NCI-H187 (cell line): ENCODE results near the gene TMX1.

Source experiments
- DNase-seq, 2 experiments: peaks; one replicate each; lab custom pipeline; 2025; lab: John Stamatoyannopoulos, UW

The TMX1 gene

DNA sequence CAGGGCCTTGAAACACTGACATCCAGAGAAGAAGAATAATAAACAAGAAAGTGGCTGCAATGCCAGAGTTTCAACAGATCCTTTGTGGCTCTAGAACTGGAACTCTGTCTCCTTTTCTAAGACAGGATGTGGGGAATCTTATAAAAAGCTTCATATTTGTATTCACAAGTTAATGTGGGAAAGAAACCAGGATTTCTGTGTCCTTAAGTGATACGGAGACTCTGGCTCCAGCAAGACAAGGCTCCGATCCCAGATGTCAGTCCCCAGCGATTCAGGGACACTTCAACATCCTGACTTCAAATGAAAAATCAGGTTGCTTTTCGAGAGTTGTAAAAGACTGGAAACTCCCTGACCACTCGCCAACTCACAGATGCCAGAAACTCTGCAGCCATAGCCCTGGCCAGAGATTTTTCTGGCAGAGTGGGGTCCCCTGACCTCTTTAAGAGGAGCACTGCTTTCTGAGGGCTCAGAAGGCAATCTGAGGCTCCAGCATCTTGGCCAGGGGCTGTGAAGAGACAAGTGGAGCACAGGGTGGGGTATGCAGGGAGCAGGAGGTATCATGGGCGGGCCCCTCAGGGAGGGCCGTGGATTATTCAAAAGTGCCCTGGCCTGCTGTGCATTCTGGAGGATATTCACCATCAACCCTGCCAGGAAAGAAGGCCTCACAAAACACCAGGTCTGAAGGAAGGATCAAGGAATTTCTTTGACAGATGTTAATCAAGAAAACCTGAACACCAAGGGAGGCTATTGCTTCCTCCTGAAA is 53.3 kb downstream of the TMX1 start:
- DNase-seq: no peak

DNA sequence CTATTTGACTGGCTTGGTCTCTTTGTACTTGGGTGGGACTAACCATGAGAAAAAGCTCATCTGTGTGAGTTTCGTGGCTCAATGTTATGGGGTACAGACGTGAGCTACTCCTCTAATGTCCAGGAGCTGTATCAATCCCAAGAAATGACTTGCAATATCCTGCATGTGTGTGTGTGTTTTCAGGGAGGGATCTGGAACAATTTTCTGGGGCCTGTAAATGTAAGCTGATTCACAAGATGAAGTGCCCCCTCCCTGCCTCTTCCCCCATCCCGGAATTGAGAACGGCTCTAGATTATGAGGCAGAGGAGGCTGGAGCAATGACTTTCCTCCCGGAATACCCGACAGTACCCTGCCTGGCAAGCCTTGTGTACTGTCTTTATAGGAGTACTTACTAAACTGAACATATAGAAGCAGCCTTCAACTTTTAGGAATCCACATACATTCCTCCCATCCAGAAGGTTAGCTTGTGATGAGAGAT is 53.9 kb downstream of the TMX1 start:
- DNase-seq: no peak

GRCh38 chr14:51294951-51295525 is 55.0 kb downstream of the TMX1 start:
- no peak for DNase-seq

DNA sequence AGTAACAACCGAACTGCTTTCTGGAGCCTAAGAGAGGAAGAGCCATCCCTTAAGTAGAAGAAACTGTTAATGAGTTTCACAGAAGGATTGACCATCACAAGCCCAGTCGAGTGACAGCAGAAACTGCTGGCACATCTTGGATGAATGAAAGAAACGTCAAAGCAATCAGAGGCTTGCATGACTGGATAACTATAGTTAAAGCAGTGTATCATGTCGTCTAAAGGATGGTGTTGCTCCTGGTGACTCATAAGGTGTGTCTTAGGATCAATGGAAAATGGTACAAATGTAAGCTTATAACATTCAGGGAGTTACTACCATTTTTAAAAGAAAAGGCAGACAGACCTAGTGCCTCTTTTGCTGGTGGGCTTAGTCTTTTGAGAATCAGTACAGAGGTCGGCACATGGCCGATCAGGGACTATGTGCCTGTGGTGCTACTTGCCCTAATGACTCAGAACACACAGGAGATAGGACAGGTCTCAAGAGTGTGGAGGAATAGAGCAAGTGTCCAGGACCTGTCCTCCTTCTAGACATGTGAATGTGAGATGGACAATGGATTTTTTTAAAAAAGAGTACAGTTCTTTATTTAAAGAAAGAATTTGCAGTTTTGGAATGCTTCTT is 55.7 kb downstream of the TMX1 start:
- no peak for DNase-seq

DNA sequence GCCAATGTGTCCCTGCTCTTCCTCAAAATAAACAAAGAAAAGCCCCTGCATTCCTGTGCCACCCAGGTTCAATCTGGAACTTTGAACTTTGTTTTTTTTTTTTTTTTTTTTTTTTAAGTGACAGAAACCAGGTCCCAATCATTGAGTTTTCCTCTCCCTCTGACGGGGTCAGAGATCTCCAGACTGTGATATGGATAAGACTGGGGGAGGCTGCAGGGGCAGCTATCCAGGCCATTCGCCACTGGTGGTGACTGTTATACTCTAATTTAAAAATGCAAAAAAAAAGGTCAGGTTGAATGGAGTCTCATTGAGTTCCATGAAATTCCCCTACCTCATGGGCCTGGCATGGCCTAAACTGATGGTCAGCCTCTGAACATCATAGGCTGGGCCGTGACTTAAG is 57.0 kb downstream of the TMX1 start:
- no peak for DNase-seq

DNA sequence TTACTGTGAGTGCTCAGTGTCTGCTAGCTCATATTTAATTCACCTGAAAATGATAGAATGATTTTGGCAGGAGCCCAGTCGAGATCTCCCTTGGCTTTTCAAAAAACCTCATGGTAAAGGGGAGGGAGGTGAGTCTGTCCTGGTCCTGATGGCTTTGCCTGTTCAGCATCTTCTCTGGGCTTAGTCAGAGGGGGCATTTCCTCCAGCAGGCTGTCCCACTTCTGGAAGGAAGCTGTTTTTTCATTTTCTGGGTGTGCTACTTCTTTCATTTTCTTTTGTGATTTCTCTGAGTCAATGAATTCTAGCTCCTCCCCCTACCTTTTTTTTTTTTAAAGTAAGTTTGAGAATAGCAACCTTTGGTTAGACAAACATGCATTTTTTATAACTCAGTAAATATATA is 58.8 kb downstream of the TMX1 start:
- DNase-seq: no peak

- DNase-seq: peak; percentile 77 to 88
These were observed 62.4 kb downstream of the TMX1 start for GRCh38 chr14:51302295-51303030.

DNA sequence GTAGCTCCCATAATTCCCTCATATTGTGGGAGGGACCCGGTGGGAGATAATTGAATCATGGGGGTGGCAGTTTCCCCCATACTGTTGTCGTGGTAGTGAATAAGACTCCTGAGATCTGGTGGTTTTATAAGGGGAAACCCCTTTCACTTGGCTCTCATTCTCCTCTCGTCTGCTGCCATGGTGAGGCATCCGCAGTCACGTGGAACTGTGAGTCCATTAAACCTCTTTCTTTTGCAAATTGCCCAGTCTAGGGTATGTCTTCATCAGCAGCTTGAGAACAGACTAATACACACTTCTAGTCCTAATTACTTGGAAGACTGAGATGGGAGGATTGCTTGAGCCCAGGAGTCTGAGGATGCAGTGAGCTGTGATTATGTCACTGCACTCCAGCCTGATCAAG is 64.4 kb downstream of the TMX1 start:
- no peak for DNase-seq

DNA sequence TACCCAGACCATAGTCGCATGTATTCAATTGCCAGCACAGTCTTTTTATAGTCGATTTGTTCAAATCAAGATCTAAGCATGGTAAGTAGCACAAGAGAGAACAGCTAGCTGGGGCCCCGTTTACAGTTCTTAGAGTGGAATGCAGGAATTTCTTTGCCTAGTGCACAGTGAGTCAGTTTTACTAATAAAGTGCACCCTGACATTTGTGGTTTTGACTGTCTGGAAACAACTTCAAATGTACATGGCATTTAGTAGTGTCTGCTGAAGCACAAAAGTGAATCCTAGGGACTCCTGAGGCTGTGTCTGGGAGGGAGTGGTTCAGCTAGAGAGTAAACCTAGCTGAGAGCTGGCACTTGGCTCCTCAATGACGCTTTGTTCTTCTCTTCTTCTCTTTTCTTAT is 64.9 kb downstream of the TMX1 start:
- DNase-seq: no peak

DNA sequence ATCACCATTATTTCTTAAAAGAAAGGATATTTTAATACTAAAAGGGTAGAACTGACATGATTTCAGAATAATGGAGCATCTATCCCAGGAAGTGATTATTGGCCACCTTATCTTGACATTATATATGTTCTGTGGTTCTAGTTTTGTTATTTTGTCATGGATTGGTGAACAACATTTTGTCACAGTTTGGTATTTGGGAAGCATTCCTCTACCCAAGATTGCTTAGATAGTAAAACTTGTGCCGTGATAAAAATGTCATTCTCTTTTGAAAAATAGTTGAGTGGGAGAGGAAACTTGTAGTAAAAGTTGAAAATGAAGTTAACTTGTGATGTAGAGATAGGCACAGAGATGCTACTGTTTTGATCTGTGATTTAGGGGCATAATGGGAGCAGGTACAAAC is 65.7 kb downstream of the TMX1 start:
- DNase-seq: no peak
